Upper lobe of left lung (tissue), 4 donors: ENCODE measurements around the gene CCDC57.

Source experiments
- EP300 ChIP-seq, 4 donors: sonication (generic); formaldehyde crosslinking; IDR thresholded peaks; one replicate each; pipeline ENCODE4 v1.5.1; 2017; ENCODE audit warnings: antibody characterized with exemption in 4 of 4, control low read depth in 2 of 4
- POLR2A ChIP-seq, 4 donors: fragments of 450-650 bp; IDR thresholded peaks; one replicate each; pipeline ENCODE4 v1.5.1; 2016 to 2017; ENCODE audit warnings: antibody characterized with exemption in 4 of 4, mild to moderate bottlenecking in 2 of 4
- POLR2AphosphoS5 ChIP-seq, 2 donors: sonication (generic); formaldehyde crosslinking; IDR thresholded peaks; one replicate each; pipeline ENCODE4 v1.5.1; 2017; ENCODE audit warnings: antibody characterized with exemption in 2 of 2
- TF ChIP-seq, protein P1 (sequence below), 6 experiments: fragments of 450-650 bp in 4 of 6; fragments of 200-600 bp in 2 of 6; sonication (generic) in 2 of 6; IDR thresholded peaks; one replicate each; pipeline ENCODE4 v1.5.1; 2016 to 2019; ENCODE audit warnings: antibody characterized with exemption in 6 of 6

DNA sequence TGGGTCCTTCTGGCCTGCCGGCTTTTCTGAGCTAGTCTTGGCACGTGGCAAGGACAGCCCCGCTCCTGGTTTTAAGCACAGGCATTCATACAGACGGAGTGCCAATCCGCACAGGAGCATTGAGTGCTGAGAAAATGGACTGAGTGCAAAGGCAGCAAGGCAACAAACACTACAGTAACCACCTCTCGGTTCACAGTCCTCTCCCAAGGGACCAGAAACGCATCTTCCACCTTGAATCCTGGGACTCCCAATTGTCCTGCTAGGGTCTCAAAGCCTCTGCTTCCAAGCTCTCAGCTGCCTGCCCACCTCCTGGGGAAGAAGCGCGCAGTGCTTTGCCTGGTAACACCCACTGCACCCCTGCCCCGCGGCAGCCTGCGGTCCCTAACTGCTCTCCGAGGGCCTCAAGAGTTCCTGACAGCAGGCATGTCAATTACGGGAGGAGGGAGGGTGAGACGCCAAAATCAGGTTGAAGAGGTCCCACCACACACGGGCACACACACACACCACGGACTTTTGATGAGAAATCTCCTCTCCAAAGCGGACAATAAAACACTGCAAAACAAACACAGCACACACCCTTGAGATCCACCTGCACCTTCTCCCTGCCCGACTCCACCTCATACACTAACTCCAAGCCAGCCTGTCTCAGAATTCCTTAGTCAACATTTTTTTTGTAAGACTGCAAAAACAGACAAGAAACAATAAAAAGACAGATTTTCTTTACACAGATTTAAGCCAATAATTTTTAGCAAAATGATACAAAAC lies 31.2 kb upstream of the CCDC57 start:
- TF ChIP-seq, protein P1, sequence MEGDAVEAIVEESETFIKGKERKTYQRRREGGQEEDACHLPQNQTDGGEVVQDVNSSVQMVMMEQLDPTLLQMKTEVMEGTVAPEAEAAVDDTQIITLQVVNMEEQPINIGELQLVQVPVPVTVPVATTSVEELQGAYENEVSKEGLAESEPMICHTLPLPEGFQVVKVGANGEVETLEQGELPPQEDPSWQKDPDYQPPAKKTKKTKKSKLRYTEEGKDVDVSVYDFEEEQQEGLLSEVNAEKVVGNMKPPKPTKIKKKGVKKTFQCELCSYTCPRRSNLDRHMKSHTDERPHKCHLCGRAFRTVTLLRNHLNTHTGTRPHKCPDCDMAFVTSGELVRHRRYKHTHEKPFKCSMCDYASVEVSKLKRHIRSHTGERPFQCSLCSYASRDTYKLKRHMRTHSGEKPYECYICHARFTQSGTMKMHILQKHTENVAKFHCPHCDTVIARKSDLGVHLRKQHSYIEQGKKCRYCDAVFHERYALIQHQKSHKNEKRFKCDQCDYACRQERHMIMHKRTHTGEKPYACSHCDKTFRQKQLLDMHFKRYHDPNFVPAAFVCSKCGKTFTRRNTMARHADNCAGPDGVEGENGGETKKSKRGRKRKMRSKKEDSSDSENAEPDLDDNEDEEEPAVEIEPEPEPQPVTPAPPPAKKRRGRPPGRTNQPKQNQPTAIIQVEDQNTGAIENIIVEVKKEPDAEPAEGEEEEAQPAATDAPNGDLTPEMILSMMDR (IDR thresholded peaks at IDR 0.05): no peak
- TF ChIP-seq POLR2A (IDR thresholded peaks at IDR 0.05) (no peak), POLR2AphosphoS5 (IDR thresholded peaks at IDR 0.05) (no peak), EP300 (IDR thresholded peaks at IDR 0.05) (no peak)
